Mesendoderm (in vitro differentiated cells): Measurements from ENCODE around the gene BHLHA9.
A peak's percentile ranks its signal among the peaks of the same experiment; 100 is the strongest.
"Not testable (repeated sequence)": the region's sequence is repeated elsewhere in the genome, so short reads cannot be mapped to it uniquely, and the experiment has no call there.

Experiments
- DNase-seq: peaks from one replicate; pipeline ENCODE4 v3.0.0; 2013
- H2AK5ac ChIP-seq: 2 replicates; pipeline ENCODE4 v1.6.1; 2013; ENCODE audit warnings: low read length, inconsistent platforms
- H2BK120ac ChIP-seq: 2 replicates; pipeline ENCODE4 v1.6.1; 2013; ENCODE audit warnings: low read depth, mild to moderate bottlenecking, low read length, moderate library complexity, mixed read lengths
- H2BK15ac ChIP-seq: replicated peaks from 2 replicates; pipeline ENCODE4 v1.6.1; 2013; ENCODE audit warnings: low read depth, mild to moderate bottlenecking, moderate library complexity
- H2BK5ac ChIP-seq: 2 replicates; pipeline ENCODE4 v1.6.1; 2013; ENCODE audit warnings: low read length, inconsistent platforms
- H3K18ac ChIP-seq: 2 replicates; pipeline ENCODE4 v1.6.1; 2013; ENCODE audit warnings: mild to moderate bottlenecking, low read length, mixed read lengths
- H3K23ac ChIP-seq: one replicate; pipeline ENCODE4 v1.6.1; 2013; ENCODE audit warnings: low read length
- H3K27ac ChIP-seq: 2 replicates; pipeline ENCODE4 v1.5.1; 2013; ENCODE audit warnings: low read depth, mild to moderate bottlenecking, inconsistent platforms, low read length, moderate library complexity
- H3K27me3 ChIP-seq: 2 replicates; pipeline ENCODE4 v1.6.1; 2013; ENCODE audit warnings: low read length, control low read depth, mild to moderate bottlenecking, inconsistent platforms; ENCODE audit not compliant: insufficient read depth, poor library complexity
- H3K36me3 ChIP-seq: 2 replicates; pipeline ENCODE4 v1.6.1; 2013; ENCODE audit warnings: low read length, inconsistent platforms; ENCODE audit not compliant: control insufficient read depth, insufficient read depth
- H3K4ac ChIP-seq: one replicate; pipeline ENCODE4 v1.6.1; 2013; ENCODE audit warnings: low read depth, mild to moderate bottlenecking, low read length, moderate library complexity
- H3K4me1 ChIP-seq: 2 replicates; pipeline ENCODE4 v1.6.1; 2013; ENCODE audit warnings: low read depth, low read length, inconsistent platforms; ENCODE audit not compliant: control insufficient read depth
- H3K4me2 ChIP-seq: 2 replicates; pipeline ENCODE4 v1.6.1; 2013; ENCODE audit warnings: low read length
- H3K4me3 ChIP-seq: 2 replicates; pipeline ENCODE4 v1.5.1; 2013; ENCODE audit warnings: mild to moderate bottlenecking, low read length
- H3K56ac ChIP-seq: one replicate; pipeline ENCODE4 v1.6.1; 2013; ENCODE audit warnings: low read length
- H3K79me1 ChIP-seq: 2 replicates; pipeline ENCODE4 v1.6.1; 2013; ENCODE audit warnings: low read length, inconsistent platforms
- H3K79me2 ChIP-seq: 2 replicates; pipeline ENCODE4 v1.6.1; 2013; ENCODE audit warnings: mild to moderate bottlenecking, low read length; ENCODE audit not compliant: control insufficient read depth, insufficient read depth
- H3K9ac ChIP-seq: 2 replicates; pipeline ENCODE4 v1.6.1; 2013; ENCODE audit warnings: low read length, inconsistent platforms
- H4K5ac ChIP-seq: one replicate; pipeline ENCODE4 v1.6.1; 2013; ENCODE audit warnings: low read length
- H4K8ac ChIP-seq: one replicate; pipeline ENCODE4 v1.6.1; 2013; ENCODE audit warnings: low read depth, mild to moderate bottlenecking, control low read depth, low read length, moderate library complexity
- WGBS: extraction: QIAGEN DNeasy Blood & Tissue Kit; methylation state at CpG from one replicate; pipeline ENCODE4 v1.1.7; 2013; ENCODE audit warnings: low lambda C conversion rate, missing lambda C conversion rate; ENCODE audit not compliant: insufficient coverage; ENCODE audit errors: extremely low coverage; 5-methylcytosine and 5-hydroxymethylcytosine counted together

The BHLHA9 gene

GRCh38 chr17:1240426-1240825, 29.8 kb upstream of the BHLHA9 start:
- not testable (repeated sequence) for H3K4me3 ChIP-seq, H4K8ac ChIP-seq, H3K23ac ChIP-seq, H3K79me2 ChIP-seq, H4K5ac ChIP-seq, H3K18ac ChIP-seq, H3K4me2 ChIP-seq, H3K27me3 ChIP-seq, H3K56ac ChIP-seq, H3K4me1 ChIP-seq, DNase-seq, H2BK5ac ChIP-seq, H2BK120ac ChIP-seq, H3K27ac ChIP-seq, H3K9ac ChIP-seq, H3K79me1 ChIP-seq, H2AK5ac ChIP-seq, H3K36me3 ChIP-seq, H2BK15ac ChIP-seq, H3K4ac ChIP-seq
- no CpG with 5 or more reads among the region's 11 CpGs for WGBS

- H2AK5ac ChIP-seq: no peak overlapping the region
- H3K18ac ChIP-seq: no peak overlapping the region
- H3K23ac ChIP-seq: no peak overlapping the region
- no peaks in the 10 kb centered on the region for H3K36me3 ChIP-seq
- no peaks in the 10 kb centered on the region for H3K79me1 ChIP-seq
- no peaks in the 10 kb centered on the region for H3K4me1 ChIP-seq
- no peaks in the 10 kb centered on the region for H3K27me3 ChIP-seq
- H2BK15ac ChIP-seq: no peak overlapping the region
- H3K56ac ChIP-seq: no peak overlapping the region
- no peak overlapping the region for H3K4ac ChIP-seq
- H3K79me2 ChIP-seq: no peaks in the 10 kb centered on the region
- no peak overlapping the region for H3K9ac ChIP-seq
- no peak overlapping the region for H3K4me2 ChIP-seq
- H2BK5ac ChIP-seq: no peak overlapping the region
- no peak for DNase-seq
- no CpG with 5 or more reads among the region's 9 CpGs for WGBS
- no peak overlapping the region for H4K5ac ChIP-seq
- no peak overlapping the region for H2BK120ac ChIP-seq
- H3K4me3 ChIP-seq: no peak overlapping the region
- no peak overlapping the region for H3K27ac ChIP-seq
- no peak overlapping the region for H4K8ac ChIP-seq
Measured at GRCh38 chr17:1241929-1242328, 28.3 kb upstream of the BHLHA9 start.

DNA sequence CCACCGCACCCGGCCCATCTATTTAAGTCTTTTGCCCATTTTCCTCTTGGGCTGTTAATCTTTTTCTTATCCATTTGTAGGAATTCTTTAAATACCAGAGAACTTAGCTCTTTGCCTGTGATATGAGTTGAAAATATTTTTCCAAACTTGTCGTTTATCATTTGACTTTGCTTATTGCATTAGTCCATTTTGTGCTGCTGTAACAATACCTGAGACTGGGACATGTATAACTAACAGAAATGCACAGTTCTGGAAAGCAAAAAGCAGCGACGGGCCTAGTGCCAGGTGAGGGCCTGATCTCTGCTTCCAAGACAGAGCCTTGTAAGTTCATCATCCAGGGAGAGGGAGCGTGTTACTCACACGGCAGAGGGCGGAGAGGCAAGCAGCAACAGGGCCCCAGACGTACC, 25.6 kb upstream of the BHLHA9 start:
- no peak for DNase-seq
- no peak overlapping the region for H4K8ac ChIP-seq
- H3K4me1 ChIP-seq: no peaks in the 10 kb centered on the region
- no peak overlapping the region for H2BK15ac ChIP-seq
- no peak overlapping the region for H3K4me3 ChIP-seq
- H3K36me3 ChIP-seq: no peaks in the 10 kb centered on the region
- no peaks in the 10 kb centered on the region for H3K27me3 ChIP-seq
- no peak overlapping the region for H3K23ac ChIP-seq
- H2BK5ac ChIP-seq: no peak overlapping the region
- no peak overlapping the region for H3K4ac ChIP-seq
- no CpG with 5 or more reads among the region's 9 CpGs for WGBS
- H3K79me1 ChIP-seq: no peaks in the 10 kb centered on the region
- H3K56ac ChIP-seq: no peak overlapping the region
- H4K5ac ChIP-seq: no peak overlapping the region
- H3K27ac ChIP-seq: no peak overlapping the region
- no peak overlapping the region for H3K18ac ChIP-seq
- H3K79me2 ChIP-seq: no peaks in the 10 kb centered on the region
- no peak overlapping the region for H2AK5ac ChIP-seq
- H2BK120ac ChIP-seq: no peak overlapping the region
- H3K9ac ChIP-seq: no peak overlapping the region
- no peak overlapping the region for H3K4me2 ChIP-seq

- Histone ChIP-seq H4K5ac (no peak overlapping the region), H2BK5ac (no peak overlapping the region), H3K79me2 (no peaks in the 10 kb centered on the region), H3K4me2 (no peak overlapping the region), H3K23ac (no peak overlapping the region), H2BK15ac (no peak overlapping the region), H3K27ac (peak overlapping the region; percentile 11), H3K27me3 (no peaks in the 10 kb centered on the region), H3K4me3 (no peak overlapping the region), H3K18ac (no peak overlapping the region), H3K36me3 (no peaks in the 10 kb centered on the region), H3K4ac (no peak overlapping the region), H2AK5ac (no peak overlapping the region), H3K56ac (no peak overlapping the region), H2BK120ac (no peak overlapping the region), H3K9ac (no peak overlapping the region), H4K8ac (no peak overlapping the region), H3K79me1 (no peaks in the 10 kb centered on the region), H3K4me1 (no peaks in the 10 kb centered on the region)
- no CpG with 5 or more reads among the region's 16 CpGs for WGBS
- DNase-seq: peak; percentile 26
Measured at GRCh38 chr17:1251866-1252608, 18.2 kb upstream of the BHLHA9 start.

DNA sequence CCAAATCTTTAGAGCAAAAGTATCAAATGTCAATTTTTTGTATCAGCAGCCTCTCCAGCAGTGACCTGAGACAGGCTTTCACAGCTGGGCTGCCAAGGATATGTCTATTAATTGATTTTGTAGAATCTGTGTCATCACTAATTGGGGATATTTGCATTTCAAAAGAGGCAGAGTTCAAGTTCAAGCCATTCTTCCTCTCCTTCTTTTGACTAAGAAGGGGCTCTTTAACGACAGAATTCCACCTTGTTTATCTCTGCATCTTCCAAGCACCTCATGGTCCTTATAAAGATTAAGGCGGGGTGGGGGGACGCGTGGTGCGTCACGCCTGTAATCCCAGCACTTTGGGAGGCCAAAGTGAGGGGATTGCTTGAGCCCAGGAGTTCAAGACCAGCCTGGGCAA, 15.2 kb upstream of the BHLHA9 start:
- Histone ChIP-seq H3K36me3 (no peaks in the 10 kb centered on the region), H3K4me1 (no peaks in the 10 kb centered on the region), H2BK5ac (no peak overlapping the region), H2BK120ac (no peak overlapping the region), H3K27me3 (peaks cover 2% of the 10 kb centered on the region), H3K79me2 (no peaks in the 10 kb centered on the region), H3K79me1 (no peaks in the 10 kb centered on the region), H3K4me3 (no peak overlapping the region), H2BK15ac (no peak overlapping the region), H3K9ac (no peak overlapping the region), H3K23ac (no peak overlapping the region), H4K5ac (no peak overlapping the region), H3K4ac (no peak overlapping the region), H3K27ac (no peak overlapping the region), H2AK5ac (no peak overlapping the region), H3K4me2 (no peak overlapping the region), H3K18ac (no peak overlapping the region), H3K56ac (no peak overlapping the region), H4K8ac (no peak overlapping the region)
- no peak for DNase-seq
- no CpG with 5 or more reads among the region's 6 CpGs for WGBS

- no CpG with 5 or more reads among the region's 16 CpGs for WGBS
- H4K8ac ChIP-seq: no peak overlapping the region
- H3K4me1 ChIP-seq: no peaks in the 10 kb centered on the region
- H2BK15ac ChIP-seq: no peak overlapping the region
- no peak overlapping the region for H3K9ac ChIP-seq
- H3K36me3 ChIP-seq: no peaks in the 10 kb centered on the region
- no peaks in the 10 kb centered on the region for H3K79me2 ChIP-seq
- H2BK120ac ChIP-seq: no peak overlapping the region
- DNase-seq: no peak
- no peak overlapping the region for H3K4me3 ChIP-seq
- no peak overlapping the region for H4K5ac ChIP-seq
- H3K18ac ChIP-seq: no peak overlapping the region
- H3K27me3 ChIP-seq: peaks cover 7% of the 10 kb centered on the region
- H3K4me2 ChIP-seq: no peak overlapping the region
- no peak overlapping the region for H2BK5ac ChIP-seq
- no peak overlapping the region for H3K4ac ChIP-seq
- H3K27ac ChIP-seq: no peak overlapping the region
- H3K79me1 ChIP-seq: no peaks in the 10 kb centered on the region
- H2AK5ac ChIP-seq: no peak overlapping the region
- H3K23ac ChIP-seq: no peak overlapping the region
- H3K56ac ChIP-seq: no peak overlapping the region
Measured at GRCh38 chr17:1256699-1257098, 13.5 kb upstream of the BHLHA9 start.
